ENCODE data around the gene C3orf18. TPM values are rescaled to one million over a fixed set of nuclear protein-coding genes. Genes with fewer than 3 reads are reported as not detected.

C3orf18 gene
- total and polyA plus RNA-seq, 9 of the 15 experiments (the other 6 are each of a cell fraction or from before 2014, with no cell fraction given), result 0.01 to 2.3 (median 0.94) TPM

DNA sequence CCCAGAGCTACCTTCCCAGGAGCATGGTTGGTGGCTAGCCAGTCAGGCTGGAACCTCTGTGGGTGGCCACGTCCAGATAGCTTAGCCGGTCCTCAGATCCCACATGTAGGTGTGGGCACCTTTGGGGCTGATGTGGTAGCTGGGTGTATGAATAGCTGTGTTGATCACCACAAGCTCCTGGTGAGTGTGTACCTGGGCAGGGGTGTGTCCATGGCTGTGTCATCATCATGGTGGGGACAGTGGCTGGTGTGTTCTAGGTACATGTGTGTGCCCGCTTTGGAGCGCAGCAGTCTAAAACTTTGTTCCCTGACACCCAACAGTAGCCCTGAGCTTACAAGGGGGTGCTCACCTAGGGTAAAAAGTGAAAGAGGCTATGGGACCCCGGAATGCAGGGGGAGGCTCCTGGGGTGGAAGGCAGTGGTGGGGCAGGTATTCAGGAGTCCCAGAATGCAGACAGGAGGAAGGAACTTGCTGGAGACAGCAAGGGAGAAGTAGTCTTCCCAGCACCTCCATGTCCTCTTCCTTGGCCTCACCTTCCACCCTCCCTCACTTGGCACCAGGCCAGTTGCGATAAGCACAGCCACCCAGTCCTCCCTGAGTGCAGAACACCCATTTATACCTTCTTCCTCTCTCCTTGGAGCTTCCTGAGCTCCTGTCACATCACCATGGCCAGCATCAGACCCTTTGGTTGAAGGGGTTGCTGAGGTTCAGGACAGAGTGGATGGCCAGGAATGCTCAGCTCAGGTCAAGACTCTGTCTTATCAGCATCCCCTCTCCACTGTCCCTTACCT is 42.8 kb upstream of the C3orf18 start (continued):
- TF ChIP-seq, protein P1, sequence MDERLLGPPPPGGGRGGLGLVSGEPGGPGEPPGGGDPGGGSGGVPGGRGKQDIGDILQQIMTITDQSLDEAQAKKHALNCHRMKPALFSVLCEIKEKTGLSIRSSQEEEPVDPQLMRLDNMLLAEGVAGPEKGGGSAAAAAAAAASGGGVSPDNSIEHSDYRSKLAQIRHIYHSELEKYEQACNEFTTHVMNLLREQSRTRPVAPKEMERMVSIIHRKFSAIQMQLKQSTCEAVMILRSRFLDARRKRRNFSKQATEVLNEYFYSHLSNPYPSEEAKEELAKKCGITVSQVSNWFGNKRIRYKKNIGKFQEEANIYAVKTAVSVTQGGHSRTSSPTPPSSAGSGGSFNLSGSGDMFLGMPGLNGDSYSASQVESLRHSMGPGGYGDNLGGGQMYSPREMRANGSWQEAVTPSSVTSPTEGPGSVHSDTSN (CRISPR knock-in tag; IDR thresholded peaks at IDR 0.05; ENCODE audit: low read depth), result no peak
- TF ChIP-seq, protein P1 (tag; conservative IDR thresholded peaks at IDR 0.05; ENCODE audit: low read depth), result no peak
- TF ChIP-seq CTBP1 (IDR thresholded peaks at IDR 0.05; ENCODE audit: borderline replicate concordance), result peak; percentile 23; the same call in 1 of the 2 replicates
- no peak for TF ChIP-seq EGR1 (conservative IDR thresholded peaks at IDR 0.05)
- no peak for TF ChIP-seq ZNF217 (CRISPR knock-in tag; IDR thresholded peaks at IDR 0.05)
- TF ChIP-seq ZHX1 (conservative IDR thresholded peaks at IDR 0.05; ENCODE audit: low read length), result no peak
- no peak for TF ChIP-seq HNRNPL (IDR thresholded peaks at IDR 0.05; ENCODE audit: low read depth, low read length)
- TF ChIP-seq KHSRP (IDR thresholded peaks at IDR 0.05), result no peak
- TF ChIP-seq SIX5 (IDR thresholded peaks at IDR 0.05; ENCODE audit: borderline replicate concordance in 1 of 2, insufficient read depth in 1 of 2, low read depth in 1 of 2, low read length in 2 of 2), result no peak
- TF ChIP-seq HLTF (IDR thresholded peaks at IDR 0.05), result no peak
- no peak for TF ChIP-seq MECOM (CRISPR knock-in tag; IDR thresholded peaks at IDR 0.05)
- TF ChIP-seq GTF3C2 (IDR thresholded peaks at IDR 0.05; ENCODE audit: borderline replicate concordance, extremely low read depth, insufficient read length), result no peak
- TF ChIP-seq ZBTB12 (CRISPR knock-in tag; IDR thresholded peaks at IDR 0.05), result no peak
- TF ChIP-seq MIER1 (IDR thresholded peaks at IDR 0.05; ENCODE audit: low read depth), result no peak
- no peak for TF ChIP-seq ILF3 (IDR thresholded peaks at IDR 0.05; ENCODE audit: borderline replicate concordance)
- TF ChIP-seq ZKSCAN3 (CRISPR knock-in tag; IDR thresholded peaks at IDR 0.05), result no peak
- no peak for TF ChIP-seq CBFB (CRISPR knock-in tag; IDR thresholded peaks at IDR 0.05)
- 0 out of 2 replicates have a peak, but pooled peaks have one; percentile 31 for TF ChIP-seq HDAC2 (IDR thresholded peaks at IDR 0.05)
- no peak; the same call in 1 of the 2 replicates for TF ChIP-seq NFRKB (IDR thresholded peaks at IDR 0.05; ENCODE audit: low read depth)
- TF ChIP-seq ZNF551 (CRISPR knock-in tag; IDR thresholded peaks at IDR 0.05), result no peak
